GM13977 (cell line): ENCODE results near the gene GABRB2.

ENCODE experiments used
- DNase-seq: peaks from one replicate; pipeline ENCODE4 v3.0.0; 2012; ENCODE audit warnings: low spot score
- CTCF ChIP-seq: IDR thresholded peaks from 2 replicates; pipeline ENCODE4 v1.5.1; 2012; ENCODE audit warnings: mild to moderate bottlenecking, control low read depth; ENCODE audit not compliant: insufficient read depth; ENCODE audit errors: extremely low read depth, missing control alignments
- in situ Hi-C: fragments of 300-500 bp; cut with MboI; formaldehyde crosslinking; loops from one replicate; pipeline ENCODE4 v1.12.0; 2022; ENCODE audit warnings: low sequenced_read_pairs, low pct_unique_long_range_greater_than_20kb, mixed read lengths, inconsistent platforms; ENCODE audit not compliant: unreplicated experiment

GABRB2 gene

GRCh38 chr5:161414037-161414436 lies 132.5 kb downstream of the GABRB2 start:
- no peak for TF ChIP-seq CTCF
- in situ Hi-C loops, result no loop called here

GRCh38 chr5:161412792-161413191 lies 133.7 kb downstream of the GABRB2 start:
- in situ Hi-C loops, result no loop called here
- DNase-seq, result no peak

More at GRCh38 chr5:161414037-161414436, 132.5 kb downstream of the GABRB2 start:
- DNase-seq, result no peak

GRCh38 chr5:161411156-161411555 lies 135.4 kb downstream of the GABRB2 start:
- DNase-seq, result no peak
- no peak for TF ChIP-seq CTCF
- in situ Hi-C loops, result no loop called here

More at GRCh38 chr5:161412792-161413191, 133.7 kb downstream of the GABRB2 start:
- TF ChIP-seq CTCF, result no peak

GRCh38 chr5:161410640-161411039 lies 135.9 kb downstream of the GABRB2 start:
- DNase-seq, result no peak
- in situ Hi-C loops, result no loop called here

GRCh38 chr5:161409471-161409870 lies 137.1 kb downstream of the GABRB2 start:
- no peak for DNase-seq
- in situ Hi-C loops, result no loop called here

More at GRCh38 chr5:161410640-161411039, 135.9 kb downstream of the GABRB2 start:
- TF ChIP-seq CTCF, result no peak

GRCh38 chr5:161406880-161407279 lies 139.6 kb downstream of the GABRB2 start:
- DNase-seq, result no peak
- TF ChIP-seq CTCF, result no peak
- in situ Hi-C loops, result no loop called here

More at GRCh38 chr5:161409471-161409870, 137.1 kb downstream of the GABRB2 start:
- no peak for TF ChIP-seq CTCF

- DNase-seq, result no peak
- TF ChIP-seq CTCF, result no peak
- in situ Hi-C loops, result no loop called here
Measured at GRCh38 chr5:161403996-161404395, 142.5 kb downstream of the GABRB2 start.
